Activated T-cell treated with anti-CD3 and anti-CD28 coated beads, Interleukin-2, amount 50 U/mL, for 72 hours (primary cell): ENCODE measurements around the gene CDC16. TPM values are rescaled to one million over a fixed set of nuclear protein-coding genes. Genes with fewer than 3 reads are reported as not detected.

Source experiments
- ATAC-seq, 2 donors: fragments of 150-1000 bp; cut with Tn5 transposase; replicated peaks in 1 of 2; 2 replicates each; pipeline ENCODE4 v1.10.0; 2021; ENCODE audit warnings: moderate library complexity in 2 of 2, mild to moderate bottlenecking in 1 of 2
- DNase-seq, 2 donors: peaks; one replicate each; pipeline ENCODE4 v3.0.0; 2021 to 2022; ENCODE audit warnings: mixed read lengths in 1 of 2
- H3K27ac Mint-ChIP-seq: one replicate; pipeline ENCODE4 v1.8.0; 2022; ENCODE audit warnings: mild to moderate bottlenecking, moderate library complexity, mixed read lengths
- H3K27me3 Mint-ChIP-seq: one replicate; pipeline ENCODE4 v1.8.0; 2022; ENCODE audit warnings: low read depth, mixed read lengths
- H3K36me3 Mint-ChIP-seq, 2 donors: one replicate each; pipeline ENCODE4 v1.8.0; 2022; ENCODE audit warnings: mixed read lengths in 2 of 2, mild to moderate bottlenecking in 1 of 2; ENCODE audit not compliant: insufficient read depth in 2 of 2
- H3K4me1 Mint-ChIP-seq: one replicate; pipeline ENCODE4 v1.8.0; 2022; ENCODE audit warnings: low read depth, mixed read lengths
- H3K4me3 Mint-ChIP-seq, 2 donors: one replicate each; pipeline ENCODE4 v1.8.0; 2022; ENCODE audit warnings: mild to moderate bottlenecking in 2 of 2, mixed read lengths in 2 of 2, moderate library complexity in 2 of 2
- H3K9me3 Mint-ChIP-seq, 2 donors: one replicate each; pipeline ENCODE4 v1.8.0; 2022; ENCODE audit warnings: mixed read lengths in 2 of 2
- total RNA-seq, 2 donors: library from RNA; stranded (reverse); gene quantifications; one replicate each; pipeline ENCODE4 v1.2.3, GENCODE V29; 2022

Gene CDC16
- total RNA-seq, 2 donors from 2014 or later = 75.1 to 99.4 TPM

GRCh38 chr13:114318624-114319023 is 83.9 kb downstream of the CDC16 start:
- no peaks in the 10 kb centered on the region for H3K9me3 Mint-ChIP-seq
- H3K36me3 Mint-ChIP-seq = peaks cover 15 to 37% of the 10 kb centered on the region in 2 donors
- no peak for DNase-seq
- peaks cover 89% of the 10 kb centered on the region for H3K4me1 Mint-ChIP-seq
- H3K4me3 Mint-ChIP-seq = peak overlapping the region; percentile 12 to 56
- no peak for ATAC-seq
- peak overlapping the region; percentile 91 for H3K27ac Mint-ChIP-seq
- H3K27me3 Mint-ChIP-seq = no peaks in the 10 kb centered on the region

DNA sequence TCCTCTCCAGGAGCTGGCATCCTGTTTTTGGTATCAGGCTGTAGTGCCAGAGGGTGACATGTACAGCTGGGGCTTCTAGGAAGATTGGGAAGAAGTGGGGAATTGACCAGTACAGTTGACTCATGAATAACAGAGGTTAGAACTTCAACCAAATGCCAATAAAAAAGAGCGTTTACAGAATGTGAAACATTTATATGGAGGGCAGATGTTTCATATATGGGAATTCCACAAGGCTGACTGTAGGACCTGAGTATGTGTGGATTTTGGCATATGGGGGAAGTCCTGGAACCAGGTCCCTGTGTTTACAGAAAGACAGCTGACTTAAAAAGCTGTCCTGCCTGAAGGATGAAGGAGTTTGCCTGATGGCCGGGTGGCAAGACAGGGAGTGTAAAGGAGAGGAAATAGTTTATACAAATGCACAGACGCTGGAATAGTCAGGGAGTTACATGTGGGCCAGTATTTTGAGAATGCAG is 84.8 kb downstream of the CDC16 start:
- no peak for ATAC-seq
- DNase-seq = no peak
- peak overlapping the region; percentile 8 to 12 for H3K4me3 Mint-ChIP-seq
- H3K27me3 Mint-ChIP-seq = no peaks in the 10 kb centered on the region
- peaks cover 93% of the 10 kb centered on the region for H3K4me1 Mint-ChIP-seq
- no peaks in the 10 kb centered on the region for H3K9me3 Mint-ChIP-seq
- peaks cover 21 to 45% of the 10 kb centered on the region in 2 donors for H3K36me3 Mint-ChIP-seq
- peak overlapping the region; percentile 91 for H3K27ac Mint-ChIP-seq

DNA sequence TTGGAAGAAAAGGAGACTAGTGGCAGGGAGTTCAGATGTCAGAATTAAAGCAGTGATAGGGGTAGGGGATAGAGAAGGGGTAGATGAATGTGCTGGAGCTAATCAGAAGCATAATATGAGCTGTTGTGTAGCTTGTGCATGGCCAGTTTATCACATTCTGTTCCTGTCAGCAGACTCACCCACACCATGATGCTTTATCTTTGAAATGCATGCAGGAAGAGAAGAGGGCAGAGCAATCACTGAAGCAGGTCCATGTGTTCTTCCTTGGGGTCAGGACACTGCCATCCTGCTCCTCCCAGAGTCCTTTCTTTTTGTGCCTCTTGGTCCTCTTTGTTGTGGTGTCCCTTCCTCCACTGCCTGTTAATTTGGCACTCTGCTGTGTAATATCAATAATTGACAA is 85.4 kb downstream of the CDC16 start:
- peaks cover 95% of the 10 kb centered on the region for H3K4me1 Mint-ChIP-seq
- H3K36me3 Mint-ChIP-seq = peaks cover 23 to 48% of the 10 kb centered on the region in 2 donors
- ATAC-seq = no peak

GRCh38 chr13:114321256-114321655 is 86.6 kb downstream of the CDC16 start:
- no peaks in the 10 kb centered on the region for H3K27me3 Mint-ChIP-seq
- no peak for DNase-seq
- peaks cover 95% of the 10 kb centered on the region for H3K4me1 Mint-ChIP-seq
- no peak overlapping the region for H3K27ac Mint-ChIP-seq
- peaks cover 26 to 51% of the 10 kb centered on the region in 2 donors for H3K36me3 Mint-ChIP-seq
- no peak overlapping the region for H3K4me3 Mint-ChIP-seq
- no peaks in the 10 kb centered on the region for H3K9me3 Mint-ChIP-seq
- ATAC-seq = no peak

More for the DNA sequence above, 85.4 kb downstream of the CDC16 start:
- peak overlapping the region; percentile 91 for H3K27ac Mint-ChIP-seq
- H3K4me3 Mint-ChIP-seq = peak overlapping the region in 1 of 2 donors; percentile 12
- no peaks in the 10 kb centered on the region for H3K9me3 Mint-ChIP-seq
- no peaks in the 10 kb centered on the region for H3K27me3 Mint-ChIP-seq
- DNase-seq = no peak

Other genes starting within 250 kb of the CDC16 start
- 10 to 100 TPM; 39.2 to 48.9 TPM for gene RASA3, start 102.3 kb upstream of the CDC16 start, total RNA-seq
- gene CFAP97D2, start 55.6 kb upstream of the CDC16 start, total RNA-seq = 1 to 10 TPM in 1 of 2 donors, under 1 TPM in 1; 0.36 to 1.1 TPM
- 10 to 100 TPM; 66.4 to 81.5 TPM for gene UPF3A, start 46.7 kb downstream of the CDC16 start, total RNA-seq
- 10 to 100 TPM; 39.4 to 42.3 TPM for gene CHAMP1, start 79.6 kb downstream of the CDC16 start, total RNA-seq